GM12864 (cell line): ENCODE data around the gene SLC30A4.

ENCODE experiments used
- DNase-seq: peaks from one replicate; pipeline ENCODE4 v3.0.0-alpha.2; 2011; ENCODE audit warnings: low read depth
- H3K4me3 ChIP-seq: 2 replicates; pipeline ENCODE4 v1.5.1; 2011; ENCODE audit warnings: mild to moderate bottlenecking, low read depth, low read length, control low read depth
- CTCF ChIP-seq: IDR thresholded peaks from 2 replicates; pipeline ENCODE4 v1.5.1; 2011; ENCODE audit warnings: low read depth, mild to moderate bottlenecking, moderate library complexity, low read length, control low read depth, inconsistent platforms; ENCODE audit errors: missing control alignments

The SLC30A4 gene

GRCh38 chr15:45429941-45430792, 92.4 kb downstream of the SLC30A4 start:
- H3K4me3 ChIP-seq = peak overlapping the region; percentile 44
- peak; percentile 99 for TF ChIP-seq CTCF
- DNase-seq = peak; percentile 15
